Kidney (tissue), 14 donors: ENCODE measurements around the gene WDR70. TPM values are rescaled to one million over a fixed set of nuclear protein-coding genes. Genes with fewer than 3 reads are reported as not detected.

Experiments
- DNase-seq, 5 donors: peaks; one replicate each; pipeline ENCODE4 v3.0.0-alpha.2; 2013 to 2020
- FAIRE-seq: peaks from 2 replicates; lab custom pipeline; 2012; peaks lifted over from hg19 to GRCh38; lab: Jason Lieb, UNC
- H3K27ac ChIP-seq, 2 donors: one replicate each; pipeline ENCODE4 v1.7.0; 2013; ENCODE audit warnings: low read depth in 2 of 2, low read length in 2 of 2, inconsistent platforms in 1 of 2
- H3K27me3 ChIP-seq: one replicate; pipeline ENCODE4 v1.7.1; 2013; ENCODE audit warnings: low read length, inconsistent platforms; ENCODE audit not compliant: control insufficient read depth, insufficient read depth
- H3K36me3 ChIP-seq, 3 donors: one replicate each; pipeline versions ENCODE4 v1.7.0 to v1.7.1; 2013; ENCODE audit warnings: low read length in 3 of 3, control low read depth in 1 of 3, inconsistent platforms in 1 of 3; ENCODE audit not compliant: insufficient read depth in 3 of 3, control insufficient read depth in 2 of 3
- H3K4me1 ChIP-seq, 3 donors: one replicate each; pipeline versions ENCODE4 v1.7.0 to v1.7.1; 2013; ENCODE audit warnings: low read length in 3 of 3, inconsistent platforms in 1 of 3, low read depth in 1 of 3; ENCODE audit not compliant: control insufficient read depth in 2 of 3, insufficient read depth in 2 of 3
- H3K4me3 ChIP-seq, 3 donors: one replicate each; pipeline versions ENCODE4 v1.7.0 to v1.8.1; 2013; ENCODE audit warnings: low read length in 3 of 3, control low read depth in 1 of 3, inconsistent platforms in 1 of 3
- H3K9ac ChIP-seq, 3 donors: one replicate each; pipeline versions ENCODE4 v1.7.0 to v1.7.1; 2013; ENCODE audit warnings: low read length in 3 of 3, control low read depth in 1 of 3, inconsistent platforms in 1 of 3
- H3K9me3 ChIP-seq, 3 donors: one replicate each; pipeline versions ENCODE4 v1.7.0 to v1.7.1; 2013; ENCODE audit warnings: low read length in 3 of 3, control low read depth in 1 of 3, inconsistent platforms in 1 of 3; ENCODE audit not compliant: control insufficient read depth in 2 of 3, insufficient read depth in 1 of 3
- CTCF ChIP-seq: IDR thresholded peaks from 3 replicates; pipeline ENCODE4 v1.5.1; 2012; ENCODE audit warnings: mild to moderate bottlenecking, moderate library complexity, borderline replicate concordance; ENCODE audit not compliant: insufficient read depth; ENCODE audit errors: extremely low read depth
- intact Hi-C: fragments of 100-400 bp; cut with DNase I; formaldehyde crosslinking; loops from one replicate; pipeline ENCODE4 v1.11.1; 2022
- polyA plus RNA-seq: library from polyadenylated mRNA; stranded (reverse); fragments of 350-450 nt; fragmentation: Illumina TruSeq; extraction: RNeasy Lipid Tissue Mini Kit (QIAGEN cat#74804); gene quantifications from one replicate; pipeline ENCODE4 v1.2.3, GENCODE V29; 2014; ENCODE audit warnings: low read depth, low replicate concordance; ENCODE audit not compliant: insufficient read depth
- total RNA-seq: library from RNA; stranded (reverse); fragmentation: NEBNext Ultra II Directional; extraction: Animal tissue kit (Norgen Biotek cat#: 25700); gene quantifications from one replicate; pipeline ENCODE4 v1.2.1, GENCODE V29; 2021
- donor health status: control.
- donor health status: control.
- donor health status: control.
- donor health status: control.
- donor health status: control.
- donor health status: DM: yes; HTN: yes; CAD: no.
- donor health status: Normal renal cell carcinoma (clear cell type).

WDR70 gene
- total and polyA plus RNA-seq, 2 donors from 2014 or later: 27.2 to 32.3 TPM

GRCh38 chr5:37490931-37491330, 111.8 kb downstream of the WDR70 start:
- Histone ChIP-seq H3K36me3 (no peaks in the 10 kb centered on the region), H3K9me3 (no peaks in the 10 kb centered on the region), H3K27ac (no peak overlapping the region), H3K4me3 (no peak overlapping the region), H3K27me3 (no peaks in the 10 kb centered on the region), H3K9ac (no peak overlapping the region), H3K4me1 (no peaks in the 10 kb centered on the region)
- no peak for TF ChIP-seq CTCF
- DNase-seq (no peak), FAIRE-seq (no peak)
- intact Hi-C loops: no loop called here

- no peak for DNase-seq
- Histone ChIP-seq H3K9ac (no peak overlapping the region), H3K36me3 (no peaks in the 10 kb centered on the region), H3K27ac (no peak overlapping the region), H3K27me3 (no peaks in the 10 kb centered on the region), H3K4me3 (no peak overlapping the region), H3K4me1 (no peaks in the 10 kb centered on the region), H3K9me3 (no peaks in the 10 kb centered on the region)
- intact Hi-C loops: no loop called here
- no peak for FAIRE-seq
- TF ChIP-seq CTCF: no peak
These were observed 113.8 kb downstream of the WDR70 start for GRCh38 chr5:37492778-37493555.

GRCh38 chr5:37494756-37495155, 115.6 kb downstream of the WDR70 start:
- H3K27me3 ChIP-seq: no peaks in the 10 kb centered on the region
- no peak overlapping the region for H3K4me3 ChIP-seq
- H3K4me1 ChIP-seq: no peaks in the 10 kb centered on the region
- no peak overlapping the region for H3K27ac ChIP-seq
- peaks cover 0 to 3% (median 0%) of the 10 kb centered on the region in 3 donors for H3K36me3 ChIP-seq
- intact Hi-C loops: no loop called here
- no peaks in the 10 kb centered on the region for H3K9me3 ChIP-seq
- H3K9ac ChIP-seq: no peak overlapping the region
- no peak for DNase-seq
- TF ChIP-seq CTCF: no peak
- FAIRE-seq: no peak
